ENCODE results near the gene DNAH8.

- TF ChIP-seq CTCF (IDR thresholded peaks at IDR 0.05; ENCODE audit: low read depth, low read length, poor library complexity, severe bottlenecking) (no peak), EZH2phosphoT487 (IDR thresholded peaks at IDR 0.05; ENCODE audit: borderline replicate concordance, low read length) (no peak)
Measured at GRCh38 chr6:38860041-38860440, 144.9 kb downstream of the DNAH8 start.
